Sciatic nerve (tissue), 2 donors: Measurements from ENCODE around the gene CEP57. TPM values are rescaled to one million over a fixed set of nuclear protein-coding genes. Genes with fewer than 3 reads are reported as not detected.
"Not testable (repeated sequence)": the region's sequence is repeated elsewhere in the genome, so short reads cannot be mapped to it uniquely, and the experiment has no call there.

ENCODE experiments used
- ATAC-seq: fragments of 200-7000 bp; cut with Tn5 transposase; one replicate; pipeline ENCODE4 v1.9.1; 2020; ENCODE audit warnings: mild to moderate bottlenecking, moderate library complexity
- DNase-seq: peaks from one replicate; pipeline ENCODE4 v3.0.0-alpha.2; 2020; ENCODE audit warnings: low spot score
- intact Hi-C: fragments of 100-400 bp; cut with DNase I; formaldehyde crosslinking; loops from one replicate; pipeline ENCODE4 v1.14.2; 2022
- total RNA-seq: library from RNA; stranded (reverse); fragmentation: NEBNext Ultra II Directional; extraction: Animal tissue kit (Norgen Biotek cat#: 25700); gene quantifications from one replicate; pipeline ENCODE4 v1.2.1, GENCODE V29; 2021
- donor health status: DM: no; HTN: no; CAD: no.
- donor health status: DM: no; HTN: no; CAD: no.

CEP57 gene
- total RNA-seq, 1 donor from 2014 or later = 48.1 TPM

- ATAC-seq (no peak), DNase-seq (no peak)
- intact Hi-C loops = no loop called here
Measured at GRCh38 chr11:95794086-95794485, 3.8 kb downstream of the CEP57 start.

DNA sequence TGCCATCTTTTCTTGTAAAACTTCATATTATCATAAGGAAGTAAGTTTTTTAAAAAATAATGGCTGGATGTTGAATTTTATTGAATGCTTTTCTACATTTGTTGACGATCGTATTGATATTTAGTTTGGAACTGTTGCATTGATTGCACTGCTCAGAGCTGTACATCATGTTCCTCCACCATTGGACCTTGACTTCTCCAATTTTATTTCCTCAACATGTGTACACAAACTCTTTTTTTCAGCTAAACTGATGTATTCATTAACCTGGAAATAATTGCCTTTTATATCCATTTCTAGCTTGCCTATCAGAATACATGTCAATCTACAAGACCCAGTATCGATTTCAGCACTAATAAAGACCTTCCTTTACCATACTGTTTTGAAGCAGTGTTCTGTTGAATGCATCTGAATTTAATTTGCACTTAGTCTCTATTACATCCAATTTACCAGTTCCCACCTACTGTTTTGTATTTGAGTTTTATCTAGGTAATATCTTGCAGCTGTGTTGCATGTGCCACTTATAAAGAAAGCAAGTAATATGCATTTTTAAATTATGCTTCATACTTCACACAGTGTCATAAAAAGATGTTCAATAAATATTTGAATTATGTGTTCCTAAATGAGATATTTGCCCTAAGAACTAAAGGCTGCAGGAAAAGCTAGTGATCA lies 5.5 kb downstream of the CEP57 start:
- no peak for DNase-seq
- intact Hi-C loops = no loop called here
- no peak for ATAC-seq

DNA sequence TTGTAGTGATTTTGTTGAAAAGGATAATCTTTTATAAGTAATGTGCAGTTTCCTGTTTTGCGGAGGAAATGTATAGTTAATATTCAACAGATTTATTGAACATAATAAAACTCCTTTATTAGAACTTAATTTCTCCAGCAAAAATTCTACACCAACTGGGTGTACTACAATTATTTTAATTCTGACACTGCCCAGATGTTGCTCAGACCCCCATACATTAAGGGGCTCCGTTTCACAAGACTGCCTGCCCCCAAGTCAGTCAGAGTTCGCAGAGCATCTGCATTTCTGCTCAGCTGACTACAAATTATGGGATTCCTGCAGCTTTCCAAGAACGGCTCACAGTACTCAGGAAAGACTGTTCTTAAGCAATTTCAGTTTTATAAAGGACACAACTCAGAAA lies 6.2 kb downstream of the CEP57 start:
- ATAC-seq (no peak), DNase-seq (no peak)
- intact Hi-C loops = no loop called here

GRCh38 chr11:95799546-95799945 lies 9.2 kb downstream of the CEP57 start:
- DNase-seq (no peak), ATAC-seq (no peak)
- intact Hi-C loops = no loop called here

GRCh38 chr11:95800438-95800837 lies 10.1 kb downstream of the CEP57 start:
- no peak for DNase-seq
- intact Hi-C loops = no loop called here

GRCh38 chr11:95802806-95803205 lies 12.5 kb downstream of the CEP57 start:
- no peak for DNase-seq
- no peak for ATAC-seq
- intact Hi-C loops = no loop called here

More at GRCh38 chr11:95800438-95800837, 10.1 kb downstream of the CEP57 start:
- ATAC-seq = no peak

DNA sequence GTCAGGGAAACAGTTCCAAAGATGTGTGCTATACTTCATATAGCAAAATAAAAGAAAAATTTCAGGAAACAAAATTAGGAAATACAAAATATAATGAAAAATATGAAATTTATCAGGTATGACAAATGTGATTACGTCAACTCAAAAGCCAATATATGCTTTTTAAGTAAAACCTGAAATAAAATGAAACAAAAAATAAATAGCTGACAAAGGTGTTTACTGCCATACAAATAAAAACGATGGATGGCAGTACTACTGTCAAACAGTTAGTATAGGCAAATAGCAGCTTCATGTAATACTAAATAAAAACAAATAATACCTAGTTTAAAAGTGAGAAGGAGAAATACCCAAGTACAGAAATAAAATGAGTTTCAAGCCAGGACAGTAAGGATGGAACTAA lies 13.7 kb downstream of the CEP57 start:
- DNase-seq = no peak
- ATAC-seq = no peak
- intact Hi-C loops = no loop called here

GRCh38 chr11:95805869-95806268 lies 15.6 kb downstream of the CEP57 start:
- intact Hi-C loops = no loop called here
- DNase-seq = no peak
- ATAC-seq = no peak

DNA sequence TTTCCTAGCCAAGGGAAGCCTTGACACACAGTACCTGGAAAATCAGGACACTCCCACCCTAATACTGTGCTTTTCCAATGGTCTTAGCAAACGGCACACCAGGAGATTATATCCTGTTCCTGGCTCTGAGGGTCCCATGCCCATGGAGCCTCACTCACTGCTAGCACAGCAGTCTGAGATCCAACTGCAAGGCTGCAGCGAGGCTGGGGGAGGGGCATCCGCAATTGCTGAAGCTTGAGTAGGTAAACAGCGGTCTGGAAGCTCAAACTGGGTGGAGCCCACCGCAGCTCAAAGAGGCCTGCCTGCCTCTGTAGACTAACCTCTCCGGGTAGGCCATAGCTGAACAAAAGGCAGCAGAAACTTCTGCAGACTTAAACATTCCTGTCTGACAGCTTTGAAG lies 16.2 kb downstream of the CEP57 start:
- ATAC-seq, DNase-seq, intact Hi-C loops: not testable (repeated sequence)

DNA sequence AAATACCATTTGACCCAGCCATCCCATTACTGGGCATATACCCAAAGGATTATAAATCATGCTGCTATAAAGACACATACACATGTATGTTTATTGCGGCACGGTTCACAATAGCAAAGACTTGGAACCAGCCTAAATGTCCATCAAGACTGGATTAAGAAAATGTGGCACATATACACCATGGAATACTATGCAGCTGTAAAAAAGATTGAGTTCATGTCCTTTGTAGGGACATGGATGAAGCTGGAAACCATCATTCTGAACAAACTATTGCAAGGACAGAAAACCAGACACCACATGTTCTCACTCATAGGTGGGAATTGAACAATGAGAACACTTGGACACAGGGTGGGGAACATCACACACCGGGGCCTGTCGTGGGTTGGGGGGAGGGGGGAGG lies 20.8 kb downstream of the CEP57 start:
- ATAC-seq, intact Hi-C loops, DNase-seq: not testable (repeated sequence)

DNA sequence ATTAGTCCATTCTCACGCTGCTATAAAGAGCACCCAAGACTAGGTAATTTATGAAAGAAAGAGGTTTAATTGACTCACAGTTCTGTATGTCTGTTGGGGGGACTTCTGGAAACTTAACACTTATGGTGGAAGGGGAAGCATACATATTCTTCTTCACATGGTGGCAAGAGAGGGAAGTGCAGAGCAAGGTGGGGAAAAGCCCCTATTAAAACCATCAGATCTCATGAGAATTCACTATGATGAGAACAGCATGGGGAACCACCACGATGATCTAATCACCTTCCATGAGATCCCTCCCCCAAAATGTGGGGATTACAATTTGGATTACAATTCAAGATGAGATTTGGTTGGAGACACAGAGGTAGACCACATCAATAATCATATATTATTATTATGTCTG lies 25.7 kb downstream of the CEP57 start:
- ATAC-seq = no peak
- intact Hi-C loops = no loop called here
- DNase-seq = no peak

GRCh38 chr11:95821640-95822039 lies 31.3 kb downstream of the CEP57 start:
- intact Hi-C loops = no loop called here
- no peak for DNase-seq
- no peak for ATAC-seq

- no peak for ATAC-seq
- intact Hi-C loops = no loop called here
- no peak for DNase-seq
Measured at GRCh38 chr11:95827696-95828095, 37.4 kb downstream of the CEP57 start.

DNA sequence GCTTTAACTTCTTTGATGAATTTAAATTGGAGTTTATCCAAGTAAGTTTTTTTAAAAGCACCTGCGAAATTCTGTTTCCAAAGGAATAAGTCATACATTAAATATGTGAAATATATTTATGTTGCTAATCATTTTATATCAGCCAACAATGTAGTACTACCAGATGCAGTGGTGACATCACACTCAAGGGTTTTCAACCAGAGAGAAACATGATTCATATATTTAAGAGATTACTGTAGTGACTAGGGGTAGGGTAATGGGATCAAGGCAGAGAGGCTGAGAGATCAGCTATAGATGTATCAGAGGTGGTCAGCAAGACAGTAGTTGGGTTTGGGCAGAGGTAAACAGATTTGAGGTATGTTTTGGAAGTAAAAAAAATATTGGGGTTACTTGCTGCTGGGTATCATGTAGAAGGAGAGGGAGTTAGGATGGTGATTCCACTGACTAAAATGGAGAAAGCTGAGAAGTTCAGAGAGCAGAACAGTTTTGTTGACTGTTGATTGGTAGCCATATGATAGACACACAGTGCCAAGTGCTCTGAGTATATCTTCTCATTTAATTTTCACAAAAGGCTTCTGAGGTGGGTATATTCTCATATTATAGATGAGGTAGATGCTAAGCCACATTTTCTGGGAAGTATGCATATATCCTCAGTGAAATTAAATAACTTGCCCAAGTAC lies 39.4 kb downstream of the CEP57 start:
- ATAC-seq = no peak
- intact Hi-C loops = no loop called here
- no peak for DNase-seq

- intact Hi-C loops = no loop called here
- no peak for ATAC-seq
Measured at GRCh38 chr11:95831198-95831883, 41.0 kb downstream of the CEP57 start.

DNA sequence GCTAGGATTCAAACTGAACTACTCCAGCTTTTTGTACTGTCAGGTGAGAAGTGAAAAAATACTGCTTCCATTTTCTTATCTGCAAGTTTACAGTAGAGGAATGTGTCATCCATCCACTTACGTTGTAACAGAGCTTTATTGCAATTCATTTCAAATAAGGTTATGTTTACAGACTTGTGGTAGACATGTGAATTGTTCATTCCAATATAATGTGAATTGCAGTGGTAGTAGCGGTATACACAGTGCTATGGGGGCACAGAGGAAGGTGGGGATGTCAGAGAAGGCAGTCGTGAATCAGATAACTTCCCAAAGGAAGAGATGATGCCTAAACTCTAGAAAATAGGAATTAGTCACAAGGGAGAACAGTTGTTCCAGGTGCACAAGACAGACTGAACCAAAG lies 42.5 kb downstream of the CEP57 start:
- intact Hi-C loops = no loop called here
- DNase-seq (no peak), ATAC-seq (no peak)

More at GRCh38 chr11:95831198-95831883, 41.0 kb downstream of the CEP57 start:
- no peak for DNase-seq

DNA sequence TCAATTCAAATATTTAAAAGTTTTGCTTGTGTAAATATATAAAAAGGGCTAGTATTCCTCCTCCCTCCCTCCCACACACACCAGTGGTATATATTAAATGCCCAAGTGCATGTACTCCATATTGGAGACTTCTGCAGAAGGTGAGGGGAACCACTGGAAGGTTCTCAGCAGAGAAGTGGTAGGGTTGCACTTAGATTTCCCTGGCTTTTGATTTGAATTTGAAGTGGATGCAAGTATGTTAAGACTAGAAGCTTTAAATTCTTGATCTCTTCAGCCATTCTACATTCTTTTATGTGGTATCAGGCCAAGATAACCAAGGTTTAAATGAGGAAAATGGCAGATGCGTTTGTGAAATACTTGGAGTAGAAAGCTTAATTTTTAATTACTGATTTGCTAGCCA lies 43.1 kb downstream of the CEP57 start:
- no peak for ATAC-seq
- DNase-seq = no peak
- intact Hi-C loops = no loop called here

GRCh38 chr11:95835351-95835750 lies 45.1 kb downstream of the CEP57 start:
- peak; percentile 67 for ATAC-seq
- intact Hi-C loops = no loop called here
- DNase-seq = no peak

GRCh38 chr11:95835768-95836488 lies 45.6 kb downstream of the CEP57 start:
- ATAC-seq (peak; percentile 96), DNase-seq (peak; percentile 69)
- intact Hi-C loops = no loop called here

- DNase-seq (no peak), ATAC-seq (no peak)
- intact Hi-C loops = loop anchor here (10.0 kb wide), 1 partner anchor 500 kb away; the partner anchor contains the start of gene MAML2
Measured at GRCh38 chr11:95845167-95845566, 54.9 kb downstream of the CEP57 start.
